WTC11 (cell line): Measurements from ENCODE around the gene RANBP17.

ENCODE experiments used
- ATF1 ChIP-seq: sonication (generic); formaldehyde crosslinking; IDR thresholded peaks from 2 replicates; pipeline ENCODE4 v1.8.1; 2023; ENCODE audit warnings: mild to moderate bottlenecking, moderate library complexity, missing genetic modification reagents
- ATF3 ChIP-seq: sonication (generic); formaldehyde crosslinking; conservative IDR thresholded peaks from 2 replicates; pipeline ENCODE4 v1.8.1; 2022; ENCODE audit warnings: mild to moderate bottlenecking, missing genetic modification reagents
- CTCF ChIP-seq: fragments of 200-600 bp; IDR thresholded peaks from 2 replicates; pipeline ENCODE4 v1.8.0; 2022; ENCODE audit warnings: antibody characterized with exemption
- E2F4 ChIP-seq: sonication (generic); formaldehyde crosslinking; IDR thresholded peaks from 2 replicates; pipeline ENCODE4 v1.8.1; 2022; ENCODE audit warnings: low read depth, mild to moderate bottlenecking, moderate library complexity, missing genetic modification reagents, borderline replicate concordance
- FOXJ3 ChIP-seq: sonication (generic); formaldehyde crosslinking; IDR thresholded peaks from 2 replicates; pipeline ENCODE4 v1.9.0; 2021; ENCODE audit warnings: missing genetic modification reagents, mild to moderate bottlenecking, borderline replicate concordance
- FOXP4 ChIP-seq: sonication (generic); formaldehyde crosslinking; IDR thresholded peaks from 2 replicates; pipeline ENCODE4 v1.8.0; 2022; ENCODE audit warnings: mild to moderate bottlenecking, missing genetic modification reagents
- JUN ChIP-seq: sonication (generic); formaldehyde crosslinking; IDR thresholded peaks from 2 replicates; pipeline ENCODE4 v1.8.0; 2023; ENCODE audit warnings: mild to moderate bottlenecking, missing genetic modification reagents
- MAX ChIP-seq: sonication (generic); formaldehyde crosslinking; IDR thresholded peaks from 2 replicates; pipeline ENCODE4 v1.8.0; 2022; ENCODE audit warnings: mild to moderate bottlenecking, missing genetic modification reagents
- NR1H2 ChIP-seq: sonication (generic); formaldehyde crosslinking; IDR thresholded peaks from 2 replicates; pipeline ENCODE4 v1.9.0; 2021; ENCODE audit warnings: mild to moderate bottlenecking, moderate library complexity, missing genetic modification reagents
- NR2C2 ChIP-seq: sonication (generic); formaldehyde crosslinking; IDR thresholded peaks from 2 replicates; pipeline ENCODE4 v1.8.0; 2022; ENCODE audit warnings: mild to moderate bottlenecking, missing genetic modification reagents
- TEAD4 ChIP-seq: sonication (generic); formaldehyde crosslinking; IDR thresholded peaks from 2 replicates; pipeline ENCODE4 v1.8.0; 2022; ENCODE audit warnings: mild to moderate bottlenecking, missing genetic modification reagents
- ZBTB21 ChIP-seq: sonication (generic); formaldehyde crosslinking; IDR thresholded peaks from 2 replicates; pipeline ENCODE4 v1.8.1; 2023; ENCODE audit warnings: mild to moderate bottlenecking, missing genetic modification reagents, borderline replicate concordance
- ZBTB43 ChIP-seq: sonication (generic); formaldehyde crosslinking; IDR thresholded peaks from 2 replicates; pipeline ENCODE4 v1.8.1; 2023; ENCODE audit warnings: mild to moderate bottlenecking, missing genetic modification reagents
- ZMAT4 ChIP-seq: fragments of 250-450 bp; sonication (Bioruptor Pico); IDR thresholded peaks from 2 replicates; pipeline ENCODE4 v1.9.0; 2021; ENCODE audit warnings: mild to moderate bottlenecking

GRCh38 chr5:171032435-171032973, 170.7 kb downstream of the RANBP17 start:
- no peak for TF ChIP-seq CTCF
- no peak for TF ChIP-seq JUN
- TF ChIP-seq ATF1 (CRISPR knock-in tag): no peak
- no peak for TF ChIP-seq E2F4 (CRISPR knock-in tag)
- no peak for TF ChIP-seq FOXJ3 (CRISPR knock-in tag)
- no peak for TF ChIP-seq NR1H2 (CRISPR knock-in tag)
- TF ChIP-seq ZBTB43 (CRISPR knock-in tag): no peak
- TF ChIP-seq FOXP4: no peak
- no peak for TF ChIP-seq TEAD4 (CRISPR knock-in tag)
- no peak for TF ChIP-seq NR2C2 (CRISPR knock-in tag)
- no peak for TF ChIP-seq ZBTB21 (CRISPR knock-in tag)
- no peak for TF ChIP-seq ATF3 (CRISPR knock-in tag)
- TF ChIP-seq ZMAT4 (CRISPR knock-in tag): no peak
- no peak for TF ChIP-seq MAX (CRISPR knock-in tag)
